Fibroblast of skin of left quadriceps (primary cell): ENCODE results near the gene PCBP3.

Experiments
- DNase-seq, 2 experiments: peaks; one replicate each; pipeline ENCODE4 v3.0.0-alpha.2; 2013; ENCODE audit warnings: low read depth in 2 of 2

The PCBP3 gene

DNA sequence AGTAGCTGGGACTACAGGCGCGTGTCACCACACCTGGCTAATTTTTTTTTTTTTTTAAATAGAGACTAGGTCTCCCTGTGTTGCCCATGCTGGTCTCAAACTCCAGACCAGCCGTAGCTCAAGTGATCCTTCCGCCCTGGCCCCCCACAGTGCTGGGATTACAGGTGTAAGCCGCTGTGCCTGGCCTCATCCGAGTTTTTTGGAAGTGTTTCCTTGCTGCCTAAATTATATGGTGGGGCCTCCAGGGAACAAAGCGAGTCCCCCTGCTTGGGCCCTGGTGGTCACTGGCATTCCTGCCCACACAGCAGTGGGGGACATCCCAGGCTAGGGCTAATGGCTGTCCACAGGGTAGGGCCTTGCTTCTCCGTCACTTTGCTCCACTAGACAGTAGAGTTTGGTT lies 143.8 kb downstream of the PCBP3 start:
- DNase-seq, result no peak

DNA sequence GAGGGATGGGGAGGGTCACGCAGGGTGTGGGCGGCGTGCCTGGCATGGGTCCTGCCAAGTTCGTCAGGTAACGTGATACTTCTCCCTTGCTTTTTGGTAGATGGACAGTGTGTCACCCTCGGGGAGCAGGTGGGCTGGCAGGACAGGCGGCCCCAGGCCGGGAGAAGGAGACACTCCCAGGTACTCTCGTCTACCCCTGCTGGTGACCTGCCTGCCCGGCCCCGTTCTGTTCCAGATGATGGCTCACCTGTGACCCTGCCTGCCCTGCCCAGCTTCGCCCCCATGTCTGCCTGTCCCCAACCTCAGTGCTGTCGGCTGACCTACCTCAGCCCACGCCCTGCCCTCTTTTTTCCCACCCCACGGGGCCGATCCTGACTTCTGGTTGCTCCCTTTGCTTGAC lies 144.7 kb downstream of the PCBP3 start:
- DNase-seq, result no peak

DNA sequence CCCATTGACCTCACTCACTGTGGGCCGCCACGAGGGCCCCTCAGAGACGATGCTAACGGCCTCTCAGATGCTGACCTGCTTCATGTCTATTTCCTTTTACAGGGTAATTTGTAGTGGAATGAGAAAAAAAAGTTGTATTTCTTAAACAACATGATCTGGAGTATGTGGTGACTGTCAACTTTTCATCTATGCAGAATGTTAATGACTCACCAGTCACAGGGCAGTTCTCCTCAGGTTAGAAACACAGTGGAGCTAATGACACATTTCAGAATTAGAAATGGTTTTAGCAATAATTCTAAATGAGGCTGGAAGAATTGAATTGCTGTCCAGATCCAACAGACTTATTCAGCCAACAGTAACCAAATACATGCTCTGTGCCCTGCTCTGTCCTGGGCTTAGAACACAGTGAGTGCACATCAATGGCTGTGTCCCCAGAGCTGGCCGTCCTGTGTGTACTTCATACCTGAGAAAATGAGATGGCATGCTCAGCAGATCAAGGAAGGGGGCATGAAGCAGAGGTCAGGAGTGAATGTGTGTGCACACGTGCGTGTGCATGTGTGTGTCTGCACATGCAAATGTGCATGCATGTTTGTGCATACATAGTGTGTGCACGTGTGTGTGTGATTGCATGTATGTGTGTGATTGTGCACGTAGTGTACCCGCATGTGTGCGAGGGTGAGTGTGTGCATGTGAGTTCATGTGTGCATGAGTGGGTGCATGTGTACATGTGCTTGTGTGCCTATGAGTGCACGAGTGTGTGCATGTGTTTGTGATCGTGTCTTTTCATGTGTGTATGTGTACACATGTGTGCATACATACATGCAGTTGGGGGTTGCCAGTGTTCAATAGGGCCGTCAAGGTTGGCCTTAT lies 145.3 kb downstream of the PCBP3 start:
- no peak for DNase-seq

DNA sequence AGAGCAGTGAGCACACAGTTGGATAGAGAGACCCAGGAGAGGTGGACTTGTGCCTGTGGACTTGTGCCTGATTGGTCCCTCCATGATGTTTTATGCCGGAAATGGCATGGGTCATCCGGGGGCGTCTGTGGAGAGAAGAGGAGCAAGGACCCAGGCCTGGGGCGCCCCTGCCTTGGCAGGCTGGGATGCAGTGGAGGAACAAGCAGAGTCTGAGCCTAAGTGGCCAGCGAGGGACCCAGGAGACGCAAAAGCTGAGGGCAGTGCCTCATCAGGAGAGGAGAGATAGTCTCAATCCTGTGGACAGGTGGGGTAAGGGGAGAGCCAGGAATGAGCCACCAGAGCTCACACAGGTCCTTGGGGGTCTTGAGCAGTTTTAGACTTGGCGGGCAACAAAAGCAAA lies 146.9 kb downstream of the PCBP3 start:
- DNase-seq, result no peak

DNA sequence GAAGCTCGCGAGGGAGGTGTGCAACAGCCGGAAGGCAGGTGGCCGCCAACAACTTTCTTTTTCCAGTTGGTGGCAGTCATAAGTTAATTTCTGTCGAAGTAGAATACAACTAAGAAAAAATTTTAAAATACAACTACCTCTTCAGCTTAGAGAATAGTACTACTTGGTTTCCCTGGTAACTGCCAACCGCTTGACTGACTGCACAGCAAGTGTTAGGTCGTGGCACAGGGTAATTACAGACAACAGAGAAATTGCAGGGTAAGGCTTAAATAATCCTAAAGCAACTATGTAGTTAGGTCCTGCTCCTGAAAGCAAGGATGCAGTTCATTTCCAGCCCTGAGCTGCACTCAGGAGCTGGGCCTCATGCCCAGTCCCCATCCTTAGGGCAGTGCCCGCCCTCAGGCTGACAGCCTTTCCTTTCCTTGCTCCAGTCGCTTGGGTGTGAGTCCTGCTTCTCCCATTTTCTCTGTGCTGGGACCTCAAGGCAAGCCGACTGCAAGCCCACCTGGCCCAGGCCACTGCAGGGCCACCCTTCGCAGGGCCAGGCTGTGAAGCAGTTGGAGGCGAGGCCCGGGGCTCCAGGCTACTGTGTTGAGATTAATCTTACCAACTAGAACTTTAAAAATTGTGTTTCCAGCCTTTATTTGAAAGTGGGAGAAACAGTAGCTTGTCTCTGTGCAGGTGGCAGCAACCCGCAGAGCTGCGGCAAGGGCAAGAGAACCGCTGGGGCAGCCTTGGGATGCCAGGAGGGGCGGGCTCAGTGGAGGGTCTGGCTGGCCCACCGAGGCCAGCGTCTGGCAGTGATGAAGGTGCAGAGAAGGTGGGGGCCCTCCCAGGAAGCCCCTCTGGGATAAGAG lies 148.3 kb downstream of the PCBP3 start:
- DNase-seq, result no peak

DNA sequence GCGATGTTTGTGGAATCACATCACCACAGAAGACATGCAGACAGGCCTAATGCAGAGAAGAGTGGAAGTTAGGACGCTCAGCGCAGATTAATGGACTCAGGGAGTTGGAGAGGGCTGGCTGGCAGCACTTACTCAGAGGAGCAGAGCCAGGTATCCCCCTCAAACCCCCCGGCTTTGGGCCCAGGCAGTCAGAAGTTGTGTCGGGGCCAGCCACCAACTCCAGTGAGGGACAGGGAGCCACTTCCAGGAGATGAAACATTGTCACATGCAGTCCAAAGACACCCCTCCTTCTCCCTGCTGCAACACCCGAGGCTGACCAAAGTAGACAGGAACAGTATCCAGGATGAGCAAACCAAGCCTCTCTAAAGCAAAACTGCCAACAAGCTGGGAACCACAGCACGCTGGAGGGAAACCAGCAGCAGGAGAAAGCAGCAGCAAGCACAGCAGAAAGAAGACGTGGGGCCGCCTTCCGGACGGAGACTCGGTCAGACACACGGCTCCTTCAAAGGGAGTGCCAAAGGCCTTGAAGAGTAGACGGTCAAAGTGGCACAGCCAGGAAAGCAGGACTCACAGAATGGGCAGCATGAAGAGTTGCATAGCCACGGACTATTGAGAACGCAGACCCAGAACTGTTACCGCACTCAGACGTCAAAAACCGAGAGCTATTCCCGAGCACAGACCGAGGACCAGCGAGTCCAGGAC lies 149.3 kb downstream of the PCBP3 start:
- DNase-seq, result no peak

DNA sequence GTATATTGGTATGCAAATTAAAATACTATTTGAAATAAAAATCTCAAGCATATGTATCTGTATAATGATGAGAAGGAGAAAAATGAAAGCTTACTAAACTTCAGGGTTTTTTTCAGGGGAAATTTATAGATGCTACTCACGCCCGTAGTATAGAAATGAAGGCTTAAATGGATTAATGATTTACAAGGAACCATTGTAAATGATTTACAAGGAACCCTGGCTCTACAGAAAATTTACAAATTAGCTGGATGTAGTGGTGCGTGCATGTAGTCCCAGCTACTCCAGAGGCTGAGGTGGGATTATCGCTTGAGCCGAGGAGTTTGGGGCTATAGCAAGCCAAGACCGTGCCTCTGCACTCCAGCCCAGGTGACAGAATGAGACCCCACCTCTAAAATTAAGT lies 150.5 kb downstream of the PCBP3 start:
- no peak for DNase-seq

DNA sequence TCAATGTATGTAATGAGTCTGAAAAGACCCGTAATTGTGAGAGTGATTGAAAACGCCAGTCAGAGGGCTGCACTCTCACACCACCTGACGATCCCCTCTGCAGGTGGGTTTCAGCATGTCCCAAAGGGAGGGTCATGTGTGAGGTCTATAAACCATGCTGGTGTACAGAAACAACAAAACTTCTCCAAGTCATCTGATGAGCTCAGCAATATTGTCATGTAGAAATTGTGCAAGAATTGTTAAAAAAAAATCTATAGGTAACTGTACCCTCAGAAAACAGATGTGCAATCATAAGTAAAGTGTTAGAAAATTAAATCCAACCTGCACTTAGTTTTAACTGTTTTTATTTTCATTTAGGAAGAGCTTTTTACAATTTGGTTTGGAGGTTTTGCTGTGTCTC lies 152.5 kb downstream of the PCBP3 start:
- no peak for DNase-seq

DNA sequence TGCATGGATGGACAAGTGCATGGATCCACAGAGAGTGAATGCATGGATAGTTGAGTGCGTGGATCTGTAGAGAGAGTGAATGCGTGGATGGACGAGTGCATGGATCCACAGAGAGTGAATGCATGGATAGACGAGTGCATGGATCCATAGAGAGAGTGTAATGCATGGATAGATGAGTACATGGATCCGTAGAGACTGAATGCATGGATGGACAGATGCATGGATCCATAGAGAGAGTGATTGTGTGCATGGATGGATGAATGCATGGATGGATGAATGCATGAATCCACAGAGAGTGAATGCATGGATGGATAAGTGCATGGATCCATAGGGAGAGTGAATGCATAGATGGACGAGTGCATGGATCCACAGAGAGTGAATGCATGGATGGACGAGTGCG lies 153.8 kb downstream of the PCBP3 start:
- DNase-seq, result no peak

DNA sequence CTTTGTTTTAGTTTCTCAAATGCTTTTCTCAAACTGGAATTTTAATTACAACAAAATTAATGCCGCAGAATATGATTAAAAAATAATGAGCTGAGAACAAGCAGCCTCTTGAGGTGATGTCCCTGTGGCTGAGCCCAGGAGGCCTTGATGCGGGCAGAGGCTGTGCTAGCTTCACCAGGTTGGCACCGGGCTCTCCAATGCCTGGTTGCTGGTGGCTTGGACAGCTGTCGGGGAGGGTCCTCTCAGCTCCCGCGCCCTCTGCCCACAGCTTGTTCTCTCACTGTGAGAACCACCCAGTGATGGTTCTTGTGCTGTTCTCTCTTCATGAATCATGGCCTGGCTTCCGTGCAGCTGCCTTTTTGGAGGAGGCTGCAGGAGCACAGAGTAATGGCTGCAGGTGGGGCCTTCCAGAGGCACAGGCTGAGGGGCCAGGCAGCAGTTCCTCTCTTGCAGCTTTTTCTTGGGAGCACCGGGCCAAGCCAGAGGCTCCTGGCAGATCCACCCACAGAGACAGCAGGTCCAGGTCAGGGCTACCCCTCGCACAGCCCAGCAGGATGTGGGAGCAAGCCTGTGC lies 156.3 kb downstream of the PCBP3 start:
- DNase-seq, result no peak

DNA sequence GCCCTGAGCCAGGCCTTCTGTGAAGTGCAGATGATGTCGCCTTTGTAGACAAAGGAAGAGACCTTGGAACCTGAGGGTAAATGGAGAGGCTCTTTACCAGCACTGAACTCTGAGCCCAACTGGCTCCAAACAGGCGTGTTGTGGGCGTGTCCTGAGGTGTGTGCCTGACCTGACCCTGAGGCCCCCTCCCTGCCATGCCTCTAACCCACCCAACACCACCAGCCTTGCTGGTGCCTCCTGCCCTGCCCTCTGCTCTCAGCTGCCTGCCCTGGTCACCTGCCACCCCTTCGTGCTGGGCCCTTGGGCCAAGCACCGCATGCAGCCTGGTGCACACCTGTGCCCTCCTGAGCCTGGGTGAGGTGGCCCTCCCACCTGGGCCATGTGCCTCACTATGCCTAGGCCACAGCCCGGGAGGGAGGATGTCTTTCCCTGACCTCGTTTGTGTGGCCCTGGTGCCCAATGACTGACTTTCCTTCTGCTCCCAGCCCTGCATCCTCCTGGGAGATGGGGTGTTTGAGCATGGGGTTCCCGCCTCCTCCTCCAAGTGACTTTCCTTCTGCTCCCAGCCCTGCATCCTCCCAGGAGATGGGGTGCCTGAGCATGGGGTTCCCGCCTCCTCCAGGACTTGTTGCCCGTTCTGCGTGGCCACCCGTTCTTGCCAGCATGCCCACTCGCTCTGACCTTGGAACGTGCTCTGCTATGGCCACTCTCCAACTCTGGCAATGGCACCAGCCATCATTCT lies 157.0 kb downstream of the PCBP3 start:
- DNase-seq, result no peak

DNA sequence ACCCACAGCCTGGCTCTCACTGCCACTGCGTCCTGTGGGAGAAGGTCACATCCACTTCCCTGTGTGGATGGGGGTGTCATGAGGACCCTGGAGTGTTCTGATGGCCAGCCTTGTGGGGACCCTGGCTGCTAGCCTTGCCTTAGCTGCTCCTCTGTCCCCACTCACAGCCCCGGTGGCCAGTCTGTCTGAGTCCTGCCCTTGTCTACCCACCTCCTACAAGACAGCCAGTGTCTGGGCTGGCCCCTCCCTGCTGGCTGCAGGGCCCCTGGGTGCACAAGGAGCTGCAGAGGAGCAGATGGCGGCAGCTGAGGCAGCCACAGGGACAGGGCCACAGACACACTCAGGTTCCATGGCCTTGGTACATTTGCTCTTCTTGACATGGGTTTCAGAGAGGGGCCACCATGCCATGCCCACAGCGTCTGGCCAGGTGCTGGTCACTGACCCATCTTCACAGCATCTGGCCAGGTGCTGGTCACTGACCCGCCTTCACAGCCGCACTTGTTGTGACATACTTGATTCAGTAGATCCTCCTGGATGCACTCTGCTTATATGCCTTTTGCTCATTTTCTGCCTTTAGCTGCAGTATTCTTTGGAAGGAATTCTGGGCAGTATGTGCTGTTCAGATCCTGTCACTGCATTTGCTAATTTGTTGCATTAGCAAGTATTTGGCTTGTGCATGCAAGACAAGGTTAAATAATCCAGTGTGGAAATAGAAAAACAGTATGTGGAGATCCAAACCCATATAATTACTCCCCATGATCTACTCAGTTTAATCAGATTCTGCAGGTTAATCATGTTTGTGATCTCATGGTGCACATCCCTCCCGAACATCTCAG lies 157.8 kb downstream of the PCBP3 start:
- no peak for DNase-seq

DNA sequence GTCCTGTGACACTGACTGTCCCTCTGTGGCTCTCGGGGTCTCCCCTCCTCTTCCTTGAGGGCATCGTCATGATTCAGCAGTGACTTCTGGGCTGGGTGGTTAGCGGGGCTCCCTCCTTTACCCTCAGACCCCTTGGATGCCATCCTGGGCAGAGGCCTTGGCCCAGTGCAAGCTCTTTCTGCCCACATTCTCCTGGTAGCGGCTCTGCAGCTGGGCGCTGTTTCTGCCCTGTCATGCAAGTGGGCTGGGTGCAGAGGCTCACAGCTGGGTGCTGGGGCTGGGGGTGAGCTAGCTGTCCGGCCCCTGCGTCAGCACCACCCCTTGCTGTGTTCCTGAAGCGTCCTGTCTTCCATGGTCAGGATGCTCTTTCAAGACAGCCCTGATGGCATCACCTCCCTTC lies 158.5 kb downstream of the PCBP3 start:
- no peak for DNase-seq

DNA sequence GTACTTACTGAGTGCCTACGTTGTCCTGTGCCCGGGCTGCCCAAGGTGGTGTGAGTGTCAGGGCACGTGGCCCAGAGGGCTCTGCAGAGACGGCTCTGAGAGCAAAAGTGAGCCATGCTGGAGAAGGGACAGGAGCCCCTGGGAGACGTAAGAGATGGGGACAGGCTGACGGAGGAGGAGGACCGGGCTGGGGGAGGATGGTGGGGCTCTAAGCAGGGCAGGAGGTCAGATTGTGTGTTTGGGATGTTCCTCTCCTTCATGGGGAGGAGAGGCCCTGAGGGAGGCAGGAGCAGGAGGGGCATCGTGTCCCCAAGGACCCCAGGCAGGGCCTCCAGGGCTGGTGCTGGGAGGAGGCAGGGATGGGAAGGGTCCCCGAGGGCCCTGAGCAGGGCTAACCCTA lies 158.9 kb downstream of the PCBP3 start:
- no peak for DNase-seq

DNA sequence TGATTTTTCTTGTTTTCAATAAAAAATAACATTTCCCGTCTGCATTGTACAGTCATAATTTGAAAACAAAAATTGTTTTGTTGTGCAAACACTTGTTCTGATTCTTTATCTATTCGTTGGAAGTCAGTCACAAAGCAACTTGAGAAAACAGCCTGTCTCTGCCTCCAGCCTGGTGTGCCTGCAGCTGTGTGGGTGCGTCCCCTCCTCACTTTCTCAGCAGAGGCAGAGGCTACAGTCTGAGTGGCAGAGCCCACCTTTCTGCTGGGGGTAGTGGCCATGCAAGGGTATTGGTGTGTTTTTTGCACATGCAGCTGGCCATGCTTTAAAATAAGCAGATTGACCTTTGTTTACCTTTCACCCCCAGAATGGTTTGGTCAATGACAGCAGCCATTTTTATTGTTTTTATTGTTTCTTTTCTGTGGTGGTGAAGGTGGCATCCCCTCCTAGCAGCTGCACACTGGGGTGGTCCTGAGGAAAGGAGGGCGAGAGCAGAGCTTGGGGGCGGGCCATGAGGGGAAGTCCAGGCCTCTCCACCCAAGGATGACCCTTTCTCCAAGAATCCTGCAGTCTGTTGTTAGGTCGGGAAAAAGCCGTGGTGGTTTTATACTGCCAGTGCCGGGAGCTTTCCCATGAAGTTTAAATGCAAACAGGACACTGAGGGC lies 159.6 kb downstream of the PCBP3 start:
- DNase-seq, result no peak

DNA sequence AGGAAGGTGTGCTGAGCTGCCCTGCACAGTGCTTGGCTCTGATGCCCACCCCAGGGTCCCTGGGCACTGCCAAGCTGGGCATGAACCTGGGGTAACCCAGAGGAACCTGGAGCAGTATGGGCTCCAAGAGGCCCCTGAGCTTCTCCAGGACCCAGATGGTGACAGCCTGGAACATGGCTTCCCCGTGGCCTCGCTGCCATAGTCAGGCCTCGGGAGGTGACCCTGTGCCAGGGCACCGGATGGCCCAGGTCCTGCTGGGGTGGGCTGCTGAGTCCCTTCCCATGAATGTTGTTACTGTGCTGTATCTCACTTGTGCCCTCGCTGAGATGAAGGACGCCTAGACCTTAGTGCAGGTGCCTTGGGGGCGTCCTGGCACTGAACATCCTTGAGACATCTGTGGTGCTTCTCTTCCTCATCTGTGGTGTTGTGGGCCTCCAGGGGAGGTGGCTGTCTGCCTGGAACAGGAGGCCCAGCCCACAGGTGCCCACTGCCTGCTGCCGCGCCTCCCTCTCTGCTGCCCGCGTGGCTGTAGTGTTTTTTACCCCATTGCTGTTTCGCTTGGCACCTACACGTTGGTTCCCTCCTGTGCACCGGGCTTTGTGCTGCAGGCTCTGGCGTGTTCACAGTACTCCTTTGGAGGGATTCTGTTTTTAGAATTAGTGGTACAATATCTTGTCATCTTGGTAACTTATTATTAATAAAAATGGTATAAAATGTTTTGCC lies 160.3 kb downstream of the PCBP3 start:
- no peak for DNase-seq

DNA sequence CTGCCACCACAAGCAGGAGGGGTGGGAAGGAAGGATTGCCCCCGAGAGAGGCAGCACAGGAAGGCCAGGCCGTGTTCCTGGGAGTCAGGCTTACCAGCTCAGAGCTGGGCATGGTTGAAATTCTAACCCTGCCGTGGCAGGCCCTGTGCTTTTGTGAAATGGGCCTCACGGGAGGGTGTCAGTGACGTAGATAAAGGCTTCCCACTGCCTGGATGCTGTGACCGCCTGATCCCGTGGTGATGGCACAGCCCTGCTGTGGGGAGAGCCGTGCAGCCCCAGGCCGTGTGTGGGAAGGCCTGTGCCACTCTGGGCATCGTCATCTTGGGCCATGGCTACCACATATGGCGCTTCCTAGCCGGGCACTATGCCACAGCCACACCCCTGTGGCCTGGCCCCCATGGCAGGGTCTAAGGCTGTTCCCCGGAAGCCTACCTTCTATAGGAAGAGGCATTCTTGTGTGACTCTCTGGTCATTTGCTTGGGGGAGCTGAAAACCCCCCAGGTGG lies 161.3 kb downstream of the PCBP3 start:
- no peak for DNase-seq

DNA sequence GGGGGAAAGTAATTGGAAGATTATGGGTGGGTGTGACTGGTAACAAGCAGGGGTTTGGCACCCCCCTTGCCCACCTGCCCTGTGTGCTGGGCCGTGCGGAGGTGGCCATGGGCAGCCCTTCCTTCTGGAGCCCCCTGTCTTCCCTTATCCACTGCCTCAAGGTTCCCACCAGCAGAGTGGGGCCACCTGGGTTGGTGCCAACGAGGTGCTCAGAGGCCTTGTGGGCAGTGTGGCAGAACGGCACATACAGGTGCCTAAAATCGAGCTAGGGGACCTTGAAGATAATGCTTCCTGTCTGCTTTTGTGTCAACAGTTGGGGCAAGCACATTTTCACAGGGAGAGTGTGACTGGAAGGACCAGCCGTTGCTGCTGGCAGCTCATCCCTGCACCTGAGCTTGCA lies 161.8 kb downstream of the PCBP3 start:
- DNase-seq, result no peak

DNA sequence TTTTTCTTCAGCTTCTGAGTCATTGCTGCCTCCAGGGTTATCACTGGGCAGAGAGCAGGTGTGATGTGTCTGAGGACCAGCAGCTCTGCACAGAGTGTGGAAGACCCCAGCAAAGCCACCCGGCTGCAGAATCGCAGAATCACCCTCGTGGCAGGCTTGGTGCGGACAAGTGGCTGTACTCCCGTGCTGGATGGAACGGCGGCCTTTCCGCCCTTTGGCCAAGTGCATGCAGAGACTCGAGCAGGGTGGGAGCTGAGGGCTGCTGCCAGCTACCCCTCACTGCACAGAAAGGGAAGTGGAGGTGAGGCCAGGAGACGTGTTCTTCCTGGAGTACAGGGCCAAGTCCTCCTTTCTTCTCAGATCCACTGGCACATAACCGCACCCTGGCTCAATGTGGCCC lies 162.5 kb downstream of the PCBP3 start:
- no peak for DNase-seq
